ENCODE measurements around the gene DOCK2. TPM values are rescaled to one million over a fixed set of nuclear protein-coding genes. Genes with fewer than 3 reads are reported as not detected.

The DOCK2 gene
- total RNA-seq, 1 experiment from 2014 or later: 2.2 TPM

GRCh38 chr5:169920474-169920873, 283.4 kb downstream of the DOCK2 start:
- POLR2A ChIA-PET (ENCODE audit: low non-redundant PET): no interaction called here
- Histone ChIP-seq H3K27ac (ENCODE audit: low read depth, low read length, poor library complexity, severe bottlenecking) (no peak overlapping the region), H3K27me3 (replicated peaks; ENCODE audit: insufficient read depth, low read depth, low read length, poor library complexity) (no peaks in the 10 kb centered on the region), H3K4me3 (ENCODE audit: low read depth, low read length, poor library complexity, severe bottlenecking) (no peak overlapping the region), H3K4me1 (ENCODE audit: insufficient read depth, low read length, poor library complexity, severe bottlenecking) (peaks cover 11% of the 10 kb centered on the region), H3K36me3 (ENCODE audit: insufficient read depth, low read length, poor library complexity, severe bottlenecking) (no peaks in the 10 kb centered on the region), H3K9me3 (ENCODE audit: low read depth, low read length, poor library complexity, severe bottlenecking) (no peaks in the 10 kb centered on the region)
- intact Hi-C loops (cut with micrococcal nuclease; ENCODE audit: unreplicated experiment): no loop called here
- DNase-seq (ENCODE audit: low spot score): no peak
- BruUV-seq (replicated peaks): no TSS peak
- no peak for TF ChIP-seq CTCF (conservative IDR thresholded peaks at IDR 0.05; ENCODE audit: low read depth, low read length)
- TF ChIP-seq EZH2 (IDR thresholded peaks at IDR 0.05; ENCODE audit: borderline replicate concordance, low read depth, low read length, poor library complexity, severe bottlenecking): no peak
- CTCF ChIA-PET: no interaction called here

GRCh38 chr5:169921384-169921783, 284.3 kb downstream of the DOCK2 start:
- TF ChIP-seq CTCF (conservative IDR thresholded peaks at IDR 0.05; ENCODE audit: low read depth, low read length): no peak
- no peak for TF ChIP-seq EZH2 (IDR thresholded peaks at IDR 0.05; ENCODE audit: borderline replicate concordance, low read depth, low read length, poor library complexity, severe bottlenecking)
- no TSS peak for BruUV-seq (replicated peaks)
- Histone ChIP-seq H3K4me3 (ENCODE audit: low read depth, low read length, poor library complexity, severe bottlenecking) (no peak overlapping the region), H3K36me3 (ENCODE audit: insufficient read depth, low read length, poor library complexity, severe bottlenecking) (no peaks in the 10 kb centered on the region), H3K9me3 (ENCODE audit: low read depth, low read length, poor library complexity, severe bottlenecking) (no peaks in the 10 kb centered on the region), H3K27ac (ENCODE audit: low read depth, low read length, poor library complexity, severe bottlenecking) (no peak overlapping the region), H3K4me1 (ENCODE audit: insufficient read depth, low read length, poor library complexity, severe bottlenecking) (peaks cover 11% of the 10 kb centered on the region), H3K27me3 (replicated peaks; ENCODE audit: insufficient read depth, low read depth, low read length, poor library complexity) (no peaks in the 10 kb centered on the region)
- intact Hi-C loops (cut with micrococcal nuclease; ENCODE audit: unreplicated experiment): no loop called here
- ChIA-PET POLR2A (ENCODE audit: low non-redundant PET) (interaction anchor here (0.6 kb wide), 1 partner anchor 8 kb away, joined by 6 read pairs; no protein-coding TSS in a partner anchor), CTCF (no interaction called here)
- no peak for DNase-seq (ENCODE audit: low spot score)

- H3K4me3 ChIP-seq (ENCODE audit: low read depth, low read length, poor library complexity, severe bottlenecking): no peak overlapping the region
- no peak overlapping the region for H3K27ac ChIP-seq (ENCODE audit: low read depth, low read length, poor library complexity, severe bottlenecking)
- intact Hi-C loops (cut with micrococcal nuclease; ENCODE audit: unreplicated experiment): no loop called here
- no peak for DNase-seq (ENCODE audit: low spot score)
- TF ChIP-seq CTCF (conservative IDR thresholded peaks at IDR 0.05; ENCODE audit: low read depth, low read length): no peak
- no peak for TF ChIP-seq EZH2 (IDR thresholded peaks at IDR 0.05; ENCODE audit: borderline replicate concordance, low read depth, low read length, poor library complexity, severe bottlenecking)
- ChIA-PET CTCF (no interaction called here), POLR2A (ENCODE audit: low non-redundant PET) (interaction anchor here (0.6 kb wide), 1 partner anchor 8 kb away, joined by 6 read pairs; no protein-coding TSS in a partner anchor)
- H3K4me1 ChIP-seq (ENCODE audit: insufficient read depth, low read length, poor library complexity, severe bottlenecking): peaks cover 11% of the 10 kb centered on the region
- H3K36me3 ChIP-seq (ENCODE audit: insufficient read depth, low read length, poor library complexity, severe bottlenecking): no peaks in the 10 kb centered on the region
- H3K27me3 ChIP-seq (replicated peaks; ENCODE audit: insufficient read depth, low read depth, low read length, poor library complexity): no peaks in the 10 kb centered on the region
- H3K9me3 ChIP-seq (ENCODE audit: low read depth, low read length, poor library complexity, severe bottlenecking): no peaks in the 10 kb centered on the region
- BruUV-seq (replicated peaks): no TSS peak
These were observed 284.9 kb downstream of the DOCK2 start for GRCh38 chr5:169921949-169922348.

Measured in A673 (cell line).